Measurements from ENCODE around the gene UBA3.

DNA sequence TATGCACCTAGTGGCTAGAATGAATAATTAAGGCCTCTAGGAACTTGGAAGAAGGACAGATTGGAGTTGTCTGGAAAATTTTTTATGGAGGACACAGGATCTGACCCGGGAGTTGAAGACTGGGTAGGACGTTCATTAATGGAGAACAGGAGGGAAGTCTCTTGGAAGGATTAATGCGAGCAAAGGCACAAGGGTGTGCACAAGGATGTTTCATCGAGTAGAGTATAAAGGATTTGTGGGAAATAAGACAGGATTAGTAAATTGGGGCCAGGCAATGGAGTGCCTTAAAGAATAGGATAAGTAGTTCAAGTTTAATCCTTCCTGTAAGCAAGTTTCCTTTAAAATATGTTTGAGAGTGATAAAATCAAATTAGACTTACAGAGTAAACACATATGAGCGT lies 27.7 kb upstream of the UBA3 start:
- TF ChIP-seq CTCF (conservative IDR thresholded peaks at IDR 0.05 in 1 of 2, IDR thresholded peaks at IDR 0.05 in 1 of 2; ENCODE audit: extremely low read depth in 1 of 2, insufficient read depth in 1 of 2, low read depth in 1 of 2, low read length in 2 of 2) (no peak), EZH2 (IDR thresholded peaks at IDR 0.05; ENCODE audit: borderline replicate concordance, low read length) (no peak)

Data from mammary epithelial cell (primary cell).